Muscle layer of duodenum (tissue), 2 donors: Measurements from ENCODE around the gene KIF1A.

ENCODE experiments used
- H3K27ac ChIP-seq: one replicate; pipeline ENCODE4 v1.7.0; 2013; ENCODE audit warnings: mild to moderate bottlenecking, low read length
- H3K27me3 ChIP-seq: one replicate; pipeline ENCODE4 v1.7.0; 2013; ENCODE audit warnings: low read depth, mild to moderate bottlenecking, control low read depth, low read length
- H3K36me3 ChIP-seq, 2 donors: one replicate each; pipeline ENCODE4 v1.7.0; 2013; ENCODE audit warnings: low read length in 2 of 2, control low read depth in 1 of 2, mild to moderate bottlenecking in 1 of 2; ENCODE audit not compliant: insufficient read depth in 2 of 2, control insufficient read depth in 1 of 2
- H3K4me1 ChIP-seq, 2 donors: one replicate each; pipeline ENCODE4 v1.7.0; 2013; ENCODE audit warnings: low read length in 2 of 2, mild to moderate bottlenecking in 2 of 2, control low read depth in 1 of 2, moderate library complexity in 1 of 2; ENCODE audit not compliant: insufficient read depth in 2 of 2, control insufficient read depth in 1 of 2
- H3K4me3 ChIP-seq, 2 donors: one replicate each; pipeline ENCODE4 v1.7.0; 2013; ENCODE audit warnings: low read length in 2 of 2, low read depth in 1 of 2, mild to moderate bottlenecking in 1 of 2
- H3K9me3 ChIP-seq, 2 donors: one replicate each; pipeline ENCODE4 v1.7.0; 2013; ENCODE audit warnings: low read length in 2 of 2, control low read depth in 1 of 2, mild to moderate bottlenecking in 1 of 2; ENCODE audit not compliant: control insufficient read depth in 1 of 2
- donor health status: healthy.

The KIF1A gene

DNA sequence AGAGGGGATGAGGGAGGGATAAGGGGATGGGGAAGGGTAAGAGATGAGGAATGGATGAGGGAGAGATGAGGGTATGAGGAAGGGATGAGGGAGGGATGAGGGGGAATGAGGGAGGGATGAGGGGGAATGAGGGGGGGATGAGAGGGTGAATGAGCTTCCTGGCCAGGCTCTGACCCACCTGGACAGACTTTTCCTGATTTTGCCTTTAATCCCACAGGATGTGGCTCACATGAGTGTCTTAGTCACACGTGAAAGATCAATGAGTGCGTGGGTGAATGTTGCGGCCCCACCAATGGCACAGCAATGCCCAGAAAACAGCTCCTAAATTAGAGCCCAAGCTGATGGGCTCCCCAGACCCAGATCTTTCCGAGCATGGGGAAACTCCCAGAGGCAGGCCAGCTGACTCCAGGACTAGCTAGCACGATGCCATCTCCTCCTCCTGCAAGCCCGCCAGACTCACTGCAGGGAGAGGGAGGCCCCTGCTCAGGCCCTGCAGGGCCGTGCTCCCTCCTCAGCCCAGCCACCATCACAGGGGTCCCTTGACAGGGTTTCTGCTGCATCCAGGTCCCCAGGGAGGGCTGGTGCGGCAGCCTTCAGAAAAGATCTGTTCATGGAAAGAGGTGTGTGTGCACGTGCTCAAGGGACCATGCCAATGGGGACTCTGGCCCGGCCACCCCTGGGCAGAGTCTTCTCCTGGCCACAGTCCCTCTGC lies 87.0 kb downstream of the KIF1A start:
- no peak overlapping the region for H3K4me3 ChIP-seq
- H3K4me1 ChIP-seq = peaks cover 0 to 4% of the 10 kb centered on the region in 2 donors
- no peaks in the 10 kb centered on the region for H3K27me3 ChIP-seq
- H3K9me3 ChIP-seq = no peaks in the 10 kb centered on the region
- no peak overlapping the region for H3K27ac ChIP-seq
- no peaks in the 10 kb centered on the region for H3K36me3 ChIP-seq

DNA sequence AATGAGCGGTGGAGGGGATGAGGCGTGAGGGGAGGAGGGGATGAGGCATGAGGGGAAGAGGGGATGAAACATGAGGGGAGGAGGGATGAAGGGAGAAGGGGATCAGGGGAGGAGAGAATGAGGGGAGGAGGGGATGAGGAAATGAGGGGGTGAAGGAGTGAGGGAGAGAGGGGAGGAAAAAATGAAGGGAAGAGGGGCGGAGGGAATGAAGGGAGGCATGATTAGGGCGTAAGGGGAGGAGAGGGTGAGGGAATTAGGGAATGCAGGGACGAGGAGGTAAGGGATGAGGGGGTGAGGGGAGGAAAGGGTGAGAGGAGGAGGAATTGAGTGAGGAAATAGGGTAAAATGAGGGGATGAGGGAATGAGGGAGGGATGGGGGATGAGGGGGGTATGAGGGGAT lies 87.8 kb downstream of the KIF1A start:
- Histone ChIP-seq H3K27ac (no peak overlapping the region), H3K27me3 (no peaks in the 10 kb centered on the region), H3K36me3 (no peaks in the 10 kb centered on the region), H3K9me3 (no peaks in the 10 kb centered on the region), H3K4me3 (no peak overlapping the region), H3K4me1 (peaks cover 0 to 4% of the 10 kb centered on the region in 2 donors)

DNA sequence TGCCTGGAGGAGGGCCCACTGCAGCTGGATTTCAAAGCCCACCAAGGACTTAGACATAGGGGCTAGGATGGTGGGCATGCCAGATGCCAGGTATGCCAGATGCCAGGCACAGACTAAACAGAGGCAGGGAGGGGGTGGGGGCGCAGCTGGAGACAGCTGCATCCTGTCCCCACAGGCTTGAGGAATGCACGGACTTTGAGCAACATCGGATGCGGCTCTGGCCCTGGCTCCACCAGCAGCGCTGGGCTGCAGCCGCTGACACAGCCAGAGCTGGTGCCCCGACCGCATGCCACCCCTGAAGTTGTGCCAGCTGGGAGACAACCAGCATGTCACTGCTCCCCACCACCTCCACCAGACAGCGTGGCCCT lies 88.9 kb downstream of the KIF1A start:
- Histone ChIP-seq H3K4me1 (no peaks in the 10 kb centered on the region), H3K4me3 (no peak overlapping the region), H3K36me3 (no peaks in the 10 kb centered on the region), H3K9me3 (no peaks in the 10 kb centered on the region), H3K27ac (no peak overlapping the region), H3K27me3 (no peaks in the 10 kb centered on the region)

DNA sequence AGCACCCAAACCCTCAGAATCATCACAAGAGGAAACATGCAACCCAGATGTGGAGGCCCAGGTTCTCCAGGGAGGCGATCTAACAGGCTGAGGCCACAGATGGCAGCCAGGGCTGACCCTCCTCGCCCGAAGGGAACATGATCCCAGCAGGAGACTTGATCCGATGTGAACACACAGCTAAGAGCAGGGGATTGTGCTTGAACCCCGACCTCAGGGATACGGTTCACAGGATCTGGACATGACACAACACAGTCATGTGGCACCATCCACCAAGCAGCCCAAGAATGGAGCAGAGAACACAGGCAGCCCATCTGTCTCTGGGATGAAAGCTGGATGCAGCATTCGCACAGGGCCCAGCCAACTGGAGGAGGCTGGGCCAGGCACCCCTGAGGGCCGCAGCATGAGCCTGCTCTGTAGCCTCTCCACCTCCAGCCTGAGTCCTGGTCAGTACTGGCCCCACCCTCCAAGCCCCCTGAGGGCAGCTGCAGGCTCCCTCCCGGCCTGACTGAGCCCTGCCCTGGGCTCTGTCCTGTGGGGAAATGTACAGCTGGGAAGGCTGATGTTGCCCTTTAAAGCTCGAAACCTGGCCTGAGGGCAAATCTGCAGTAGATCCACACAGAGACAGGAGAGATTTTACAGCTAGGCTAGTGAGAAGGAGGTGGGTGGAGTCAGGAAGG lies 89.4 kb downstream of the KIF1A start:
- H3K36me3 ChIP-seq = no peaks in the 10 kb centered on the region
- no peaks in the 10 kb centered on the region for H3K9me3 ChIP-seq
- no peaks in the 10 kb centered on the region for H3K27me3 ChIP-seq
- H3K4me1 ChIP-seq = no peaks in the 10 kb centered on the region
- no peak overlapping the region for H3K27ac ChIP-seq
- no peak overlapping the region for H3K4me3 ChIP-seq

DNA sequence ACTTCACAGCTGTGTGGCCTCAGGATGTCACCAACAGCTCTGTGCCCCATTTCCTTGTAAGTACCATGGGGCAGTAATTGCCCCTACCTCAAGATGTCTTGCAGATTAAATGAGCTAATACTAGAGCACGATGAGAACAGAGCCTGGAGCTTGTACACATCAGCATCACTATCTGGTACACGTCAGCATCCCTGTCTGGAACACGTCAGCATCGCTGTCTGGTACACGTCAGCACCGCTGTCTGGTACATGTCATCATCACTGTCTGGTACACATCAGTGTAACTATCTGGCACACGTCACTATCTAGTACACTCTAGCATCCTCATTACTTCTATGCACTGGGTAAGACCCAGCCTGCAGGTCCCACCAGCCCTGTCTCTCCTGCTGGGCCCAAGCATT lies 91.2 kb downstream of the KIF1A start:
- H3K27ac ChIP-seq = no peak overlapping the region
- no peaks in the 10 kb centered on the region for H3K36me3 ChIP-seq
- no peaks in the 10 kb centered on the region for H3K27me3 ChIP-seq
- no peak overlapping the region for H3K4me3 ChIP-seq
- no peaks in the 10 kb centered on the region for H3K9me3 ChIP-seq
- no peaks in the 10 kb centered on the region for H3K4me1 ChIP-seq

DNA sequence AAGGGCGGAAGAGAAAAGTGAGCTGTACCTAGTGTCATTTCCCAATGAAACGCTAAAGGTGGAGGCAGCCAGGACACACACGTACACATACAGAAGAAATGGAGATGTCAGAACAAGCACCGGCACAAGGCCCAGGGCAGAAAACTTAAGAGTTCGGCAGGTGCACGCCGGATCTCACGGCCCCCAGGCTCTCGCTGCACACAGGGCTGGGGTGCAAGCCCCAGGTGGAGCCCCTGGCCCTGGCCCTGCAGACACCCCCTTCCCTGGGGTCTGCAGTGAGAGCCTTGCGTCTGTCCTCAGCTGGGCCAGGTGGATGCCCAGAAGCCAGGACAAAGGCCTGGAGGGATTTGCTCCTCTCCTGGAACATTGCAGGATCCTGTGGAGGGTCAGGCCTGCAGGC lies 91.7 kb downstream of the KIF1A start:
- no peaks in the 10 kb centered on the region for H3K27me3 ChIP-seq
- no peaks in the 10 kb centered on the region for H3K9me3 ChIP-seq
- no peaks in the 10 kb centered on the region for H3K4me1 ChIP-seq
- no peak overlapping the region for H3K27ac ChIP-seq
- no peaks in the 10 kb centered on the region for H3K36me3 ChIP-seq
- no peak overlapping the region for H3K4me3 ChIP-seq

DNA sequence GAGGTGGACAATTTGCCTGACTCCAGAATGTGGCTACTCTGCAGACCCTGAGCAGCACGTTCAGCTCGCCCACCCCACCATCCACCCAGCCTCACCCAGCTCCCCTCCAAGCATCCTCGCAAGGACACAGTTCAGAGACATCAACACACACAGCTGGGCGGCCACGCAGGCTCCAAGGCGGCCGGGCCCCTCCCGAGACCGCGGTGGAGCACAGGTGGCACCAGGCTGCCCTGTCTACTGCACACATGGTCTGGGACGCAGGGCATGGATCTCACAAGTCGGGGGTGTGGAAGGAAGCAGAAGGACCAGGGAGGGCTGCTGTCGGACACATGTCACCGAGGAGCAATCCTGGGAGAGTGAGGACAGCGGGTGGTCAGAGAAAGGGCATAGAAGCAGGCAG lies 92.1 kb downstream of the KIF1A start:
- H3K4me3 ChIP-seq = no peak overlapping the region
- H3K27ac ChIP-seq = no peak overlapping the region
- no peaks in the 10 kb centered on the region for H3K27me3 ChIP-seq
- H3K9me3 ChIP-seq = no peaks in the 10 kb centered on the region
- no peaks in the 10 kb centered on the region for H3K36me3 ChIP-seq
- H3K4me1 ChIP-seq = no peaks in the 10 kb centered on the region

DNA sequence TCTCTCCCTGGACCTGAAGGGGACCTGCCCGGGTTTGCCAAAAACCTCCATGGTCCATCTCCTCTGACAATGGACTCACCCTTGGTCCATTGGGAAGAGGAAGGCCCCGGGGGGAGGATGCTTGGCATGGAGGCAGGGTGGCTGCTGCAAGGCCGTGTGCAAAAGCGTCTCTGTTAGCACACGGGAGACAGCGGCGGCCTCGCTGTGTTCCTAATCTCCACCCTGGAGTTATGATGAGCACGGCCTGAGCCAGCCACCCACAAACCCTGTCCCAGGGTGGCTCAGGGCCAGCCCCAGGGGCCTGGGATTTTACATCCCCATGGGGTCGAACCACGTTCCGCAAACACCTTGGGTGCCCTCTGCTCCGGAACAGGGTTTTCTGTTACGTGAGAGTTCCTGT lies 92.6 kb downstream of the KIF1A start:
- Histone ChIP-seq H3K27ac (no peak overlapping the region), H3K36me3 (no peaks in the 10 kb centered on the region), H3K27me3 (no peaks in the 10 kb centered on the region), H3K9me3 (no peaks in the 10 kb centered on the region), H3K4me3 (no peak overlapping the region), H3K4me1 (no peaks in the 10 kb centered on the region)

DNA sequence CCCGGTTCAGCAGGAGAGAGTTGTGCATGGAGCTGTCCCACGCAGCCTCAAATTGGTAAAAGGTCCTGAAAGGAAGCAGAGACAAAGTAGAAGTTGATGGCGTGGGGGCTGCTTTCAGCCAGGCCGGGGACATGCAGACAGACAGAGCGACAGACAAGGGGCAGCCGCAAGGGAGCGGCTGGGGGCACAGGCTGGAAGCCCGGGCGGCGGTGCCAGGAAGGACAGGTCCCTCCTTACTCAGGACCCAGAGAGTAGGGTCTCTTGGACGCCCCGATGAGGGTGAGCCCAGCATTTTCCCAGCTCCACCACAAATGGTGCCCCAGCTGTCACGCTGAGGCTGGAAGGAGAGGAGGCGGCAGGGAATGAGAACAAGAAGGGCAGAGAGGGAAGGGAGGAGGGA lies 93.1 kb downstream of the KIF1A start:
- Histone ChIP-seq H3K27me3 (no peaks in the 10 kb centered on the region), H3K36me3 (no peaks in the 10 kb centered on the region), H3K4me3 (no peak overlapping the region), H3K4me1 (no peaks in the 10 kb centered on the region), H3K27ac (no peak overlapping the region), H3K9me3 (no peaks in the 10 kb centered on the region)

DNA sequence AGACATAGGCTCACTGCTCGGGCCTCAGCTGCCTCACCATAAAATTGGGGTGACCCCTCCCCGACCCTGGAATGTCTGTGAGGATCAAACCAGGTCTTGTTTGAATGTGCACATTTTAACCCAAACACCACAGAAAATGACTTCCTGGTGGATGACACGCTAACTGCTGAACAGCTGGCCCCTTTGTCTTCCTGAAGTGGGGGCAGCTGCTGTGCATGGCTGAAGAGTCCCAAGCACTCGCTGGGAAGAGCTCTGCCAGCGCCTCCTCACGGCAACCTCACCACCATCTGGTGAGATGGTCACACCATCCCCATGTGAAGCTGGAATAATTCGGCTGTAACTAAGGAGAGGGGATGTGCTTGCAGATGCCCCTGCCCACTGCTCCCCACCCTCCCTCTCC lies 94.3 kb downstream of the KIF1A start:
- Histone ChIP-seq H3K9me3 (no peaks in the 10 kb centered on the region), H3K27ac (no peak overlapping the region), H3K4me1 (no peaks in the 10 kb centered on the region), H3K27me3 (no peaks in the 10 kb centered on the region), H3K4me3 (no peak overlapping the region), H3K36me3 (no peaks in the 10 kb centered on the region)

DNA sequence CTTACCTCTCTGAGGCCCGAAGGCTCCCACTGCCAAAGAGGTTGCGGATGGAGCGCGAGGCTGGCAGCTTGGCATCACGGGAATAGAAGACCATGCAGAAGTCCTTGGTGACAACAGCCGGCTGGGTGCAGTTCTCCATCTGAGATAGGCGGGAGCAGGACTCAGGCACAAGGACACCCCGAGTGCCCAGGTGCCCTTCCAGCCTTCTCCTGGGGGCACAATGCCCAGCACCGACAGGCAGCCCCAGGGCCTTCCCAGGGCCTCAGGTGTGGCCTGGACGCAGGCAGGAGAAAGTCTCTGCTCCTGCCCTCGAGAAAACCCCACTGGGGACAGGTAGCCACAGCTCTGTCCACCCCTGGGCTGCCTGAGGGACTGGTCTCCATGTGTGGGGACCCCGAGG lies 94.8 kb downstream of the KIF1A start:
- Histone ChIP-seq H3K27ac (no peak overlapping the region), H3K9me3 (no peaks in the 10 kb centered on the region), H3K4me1 (no peaks in the 10 kb centered on the region), H3K36me3 (no peaks in the 10 kb centered on the region), H3K4me3 (no peak overlapping the region), H3K27me3 (no peaks in the 10 kb centered on the region)

DNA sequence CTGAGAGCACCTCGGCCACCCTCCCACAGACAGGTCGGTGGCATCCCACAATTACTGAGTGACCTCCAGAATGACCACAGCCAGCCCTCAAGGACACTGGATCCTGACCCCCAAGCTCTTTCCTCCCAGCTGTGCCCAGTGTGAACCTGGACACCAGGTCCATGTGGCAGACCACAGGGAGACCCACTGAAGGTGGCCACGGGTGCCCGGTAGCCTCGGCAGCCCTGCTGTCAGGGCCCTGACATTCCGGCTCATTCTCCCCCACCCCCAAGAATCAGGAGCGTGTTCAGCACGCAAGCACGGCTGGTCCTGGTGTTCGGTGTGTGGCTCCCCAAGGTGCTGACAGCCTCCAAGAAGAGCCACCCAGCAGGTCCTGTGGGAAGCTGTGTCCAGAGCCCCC lies 95.6 kb downstream of the KIF1A start:
- Histone ChIP-seq H3K4me3 (no peak overlapping the region), H3K9me3 (no peaks in the 10 kb centered on the region), H3K4me1 (no peaks in the 10 kb centered on the region), H3K27ac (no peak overlapping the region), H3K36me3 (no peaks in the 10 kb centered on the region), H3K27me3 (no peaks in the 10 kb centered on the region)
